Vagina (tissue), 2 donors: ENCODE data around the gene RCAN1. TPM values are rescaled to one million over a fixed set of nuclear protein-coding genes. Genes with fewer than 3 reads are reported as not detected.

Experiments used
- DNase-seq, 2 donors: peaks; one replicate each; pipeline ENCODE4 v3.0.0-alpha.2; 2017; ENCODE audit errors: extremely low spot score in 2 of 2
- H3K27ac ChIP-seq: fragments of 200-600 bp; sonication (generic); one replicate; pipeline ENCODE4 v1.5.1; 2019
- H3K27me3 ChIP-seq: fragments of 200-600 bp; sonication (generic); one replicate; pipeline ENCODE4 v1.5.1; 2019
- H3K36me3 ChIP-seq, 2 donors: fragments of 200-600 bp; sonication (generic); one replicate each; pipeline ENCODE4 v1.5.1; 2017 to 2019
- H3K4me1 ChIP-seq: fragments of 200-600 bp; sonication (generic); one replicate; pipeline ENCODE4 v1.5.1; 2019
- H3K4me3 ChIP-seq, 2 donors: fragments of 200-600 bp; sonication (generic); 1 replicate in 1 of 2; 2 replicates in 1 of 2; pipeline ENCODE4 v1.5.1; 2016 to 2019
- H3K9me3 ChIP-seq: fragments of 200-600 bp; sonication (generic); one replicate; pipeline ENCODE4 v1.5.1; 2019
- CTCF ChIP-seq, 3 experiments: fragments of 450-650 bp in 2 of 3; fragments of 200-600 bp in 1 of 3; sonication (generic) in 1 of 3; IDR thresholded peaks; one replicate each; pipeline ENCODE4 v1.5.1; 2017 to 2019; ENCODE audit warnings: antibody characterized with exemption in 3 of 3, mild to moderate bottlenecking in 2 of 3, moderate library complexity in 2 of 3
- POLR2A ChIP-seq, 2 donors: fragments of 450-650 bp; IDR thresholded peaks; one replicate each; pipeline ENCODE4 v1.6.1; 2017; ENCODE audit warnings: antibody characterized with exemption in 2 of 2, mild to moderate bottlenecking in 2 of 2, moderate library complexity in 2 of 2
- POLR2AphosphoS5 ChIP-seq, 2 donors: sonication (generic); formaldehyde crosslinking; IDR thresholded peaks; one replicate each; pipeline ENCODE4 v1.9.0; 2017; ENCODE audit warnings: antibody characterized with exemption in 2 of 2, mild to moderate bottlenecking in 2 of 2, low read depth in 1 of 2; ENCODE audit not compliant: insufficient read depth in 1 of 2
- intact Hi-C: fragments of 100-400 bp; cut with DNase I; formaldehyde crosslinking; loops from one replicate; pipeline ENCODE4 v1.15.1; 2023
- total RNA-seq: library from RNA; depleted of rRNA; stranded (reverse); fragments of >200 nt; gene quantifications from one replicate; pipeline ENCODE4 v1.2.3, GENCODE V29; 2016

RCAN1 gene
- total RNA-seq, 1 donor from 2014 or later = 29.2 TPM

DNA sequence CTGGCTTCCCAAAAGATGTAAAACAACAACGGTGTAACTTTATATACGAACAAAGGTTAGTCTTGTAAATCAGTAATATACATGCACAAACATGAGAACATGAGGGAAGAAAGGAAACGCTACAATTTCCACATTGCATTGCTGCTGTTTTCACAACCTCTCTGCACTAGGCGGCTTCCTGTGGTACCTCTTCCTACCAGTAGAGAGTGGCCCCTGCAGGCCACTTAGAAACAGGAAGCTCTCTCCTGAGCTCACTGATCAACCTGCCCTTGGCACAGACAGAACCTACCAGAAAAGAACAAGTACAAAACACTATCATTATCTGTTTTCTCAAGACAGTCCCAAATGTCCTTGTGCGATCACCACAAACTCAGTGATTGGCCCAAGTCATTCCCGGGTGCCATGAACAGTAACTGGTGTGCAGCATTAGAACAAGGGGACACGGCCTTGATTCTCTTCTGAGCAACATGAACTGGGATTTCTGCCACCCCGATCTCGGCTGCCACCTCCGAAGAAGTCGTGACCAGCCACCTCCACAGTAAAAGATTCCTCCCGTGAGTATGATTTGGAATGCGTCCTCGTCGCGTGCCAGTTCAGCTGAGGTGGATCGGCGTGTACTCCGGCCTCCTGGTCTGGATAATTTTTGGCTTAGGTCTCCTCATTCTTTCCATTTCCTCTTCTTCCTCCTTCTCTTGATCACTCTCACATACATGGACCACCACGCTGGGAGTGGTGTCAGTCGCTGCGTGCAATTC, 97.2 kb downstream of the RCAN1 start:
- no peak overlapping the region for H3K4me3 ChIP-seq
- H3K9me3 ChIP-seq = no peaks in the 10 kb centered on the region
- TF ChIP-seq POLR2A (IDR thresholded peaks at IDR 0.05) (no peak), POLR2AphosphoS5 (IDR thresholded peaks at IDR 0.05; ENCODE audit: insufficient read depth in 1 of 2, low read depth in 1 of 2) (no peak), CTCF (IDR thresholded peaks at IDR 0.05) (no peak)
- no peaks in the 10 kb centered on the region for H3K27me3 ChIP-seq
- DNase-seq = no peak
- intact Hi-C loops = no loop called here
- no peak overlapping the region for H3K27ac ChIP-seq
- peaks cover 9% of the 10 kb centered on the region for H3K4me1 ChIP-seq
- H3K36me3 ChIP-seq = peaks cover 0 to 19% of the 10 kb centered on the region in 2 donors

- no peak for DNase-seq
- peaks cover 3% of the 10 kb centered on the region for H3K4me1 ChIP-seq
- TF ChIP-seq CTCF (IDR thresholded peaks at IDR 0.05) = no peak
- TF ChIP-seq POLR2AphosphoS5 (IDR thresholded peaks at IDR 0.05; ENCODE audit: insufficient read depth in 1 of 2, low read depth in 1 of 2) = no peak
- no peak for TF ChIP-seq POLR2A (IDR thresholded peaks at IDR 0.05)
- no peaks in the 10 kb centered on the region for H3K9me3 ChIP-seq
- H3K4me3 ChIP-seq = no peak overlapping the region
- peaks cover 0 to 19% of the 10 kb centered on the region in 2 donors for H3K36me3 ChIP-seq
- intact Hi-C loops = no loop called here
- H3K27ac ChIP-seq = no peak overlapping the region
- H3K27me3 ChIP-seq = no peaks in the 10 kb centered on the region
These were observed 97.9 kb downstream of the RCAN1 start for GRCh38 chr21:34517039-34517438.

GRCh38 chr21:34514576-34515115, 100.3 kb downstream of the RCAN1 start:
- Histone ChIP-seq H3K27me3 (no peaks in the 10 kb centered on the region), H3K4me3 (no peak overlapping the region)

DNA sequence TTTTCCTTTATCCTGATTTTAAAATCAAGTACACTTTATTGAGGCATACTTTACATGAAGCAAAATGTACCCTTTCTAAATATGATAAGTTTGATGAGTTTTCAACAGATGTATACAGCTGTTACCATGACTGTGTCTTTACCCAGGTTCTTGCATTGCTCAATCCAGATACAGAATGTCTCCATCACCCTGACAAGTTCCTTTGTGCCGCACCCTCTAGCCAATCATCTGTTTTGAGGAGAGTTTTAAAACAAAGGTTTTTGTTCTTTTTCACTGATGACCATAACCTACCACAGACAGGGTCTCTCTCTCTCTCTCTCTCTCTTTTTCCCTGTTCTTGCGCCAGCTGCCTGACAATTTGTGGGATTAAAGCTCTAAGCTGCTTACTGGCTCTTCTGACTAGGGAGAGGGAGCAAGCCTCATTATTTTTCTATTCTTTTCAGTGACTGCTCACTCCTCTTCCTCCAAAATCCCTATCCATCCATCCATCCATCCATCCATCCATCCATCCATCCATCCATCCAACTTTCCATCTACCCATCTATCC, 101.7 kb downstream of the RCAN1 start:
- intact Hi-C loops = no loop called here
- Histone ChIP-seq H3K9me3 (no peaks in the 10 kb centered on the region), H3K27ac (no peak overlapping the region), H3K4me1 (peaks cover 8% of the 10 kb centered on the region), H3K27me3 (no peaks in the 10 kb centered on the region), H3K36me3 (peaks cover 0 to 14% of the 10 kb centered on the region in 2 donors), H3K4me3 (no peak overlapping the region)
- DNase-seq = no peak
- TF ChIP-seq CTCF (IDR thresholded peaks at IDR 0.05) (no peak), POLR2A (IDR thresholded peaks at IDR 0.05) (no peak), POLR2AphosphoS5 (IDR thresholded peaks at IDR 0.05; ENCODE audit: insufficient read depth in 1 of 2, low read depth in 1 of 2) (no peak)

More at GRCh38 chr21:34514576-34515115, 100.3 kb downstream of the RCAN1 start:
- Histone ChIP-seq H3K9me3 (no peaks in the 10 kb centered on the region), H3K36me3 (peaks cover 0 to 19% of the 10 kb centered on the region in 2 donors), H3K27ac (no peak overlapping the region), H3K4me1 (peaks cover 8% of the 10 kb centered on the region)
- intact Hi-C loops = no loop called here
- DNase-seq = no peak
- TF ChIP-seq POLR2A (IDR thresholded peaks at IDR 0.05) (no peak), CTCF (IDR thresholded peaks at IDR 0.05) (no peak), POLR2AphosphoS5 (IDR thresholded peaks at IDR 0.05; ENCODE audit: insufficient read depth in 1 of 2, low read depth in 1 of 2) (no peak)
